Sciatic nerve (tissue), 2 donors: ENCODE data around the gene KLHL40. TPM values are rescaled to one million over a fixed set of nuclear protein-coding genes. Genes with fewer than 3 reads are reported as not detected.

Source experiments
- ATAC-seq: fragments of 200-7000 bp; cut with Tn5 transposase; one replicate; pipeline ENCODE4 v1.9.1; 2020; ENCODE audit warnings: mild to moderate bottlenecking, moderate library complexity
- DNase-seq: peaks from one replicate; pipeline ENCODE4 v3.0.0-alpha.2; 2020; ENCODE audit warnings: low spot score
- intact Hi-C: fragments of 100-400 bp; cut with DNase I; formaldehyde crosslinking; loops from one replicate; pipeline ENCODE4 v1.14.2; 2022
- total RNA-seq: library from RNA; stranded (reverse); fragmentation: NEBNext Ultra II Directional; extraction: Animal tissue kit (Norgen Biotek cat#: 25700); gene quantifications from one replicate; pipeline ENCODE4 v1.2.1, GENCODE V29; 2021
- donor health status: DM: no; HTN: no; CAD: no.
- donor health status: DM: no; HTN: no; CAD: no.

KLHL40 gene
- 0.13 TPM for total RNA-seq

- ATAC-seq (no peak), DNase-seq (peak; percentile 40)
- intact Hi-C loops = no loop called here
These were observed at the start of gene KLHL40 for GRCh38 chr3:42685363-42685881. Gene KLHL40, plus strand, starts transcription at chr3:42685537. Its CDS starts 82 bp downstream, at chr3:42685619.

GRCh38 chr3:42637001-42637400 is 48.3 kb upstream of the KLHL40 start:
- DNase-seq (no peak), ATAC-seq (no peak)
- intact Hi-C loops = no loop called here

- ATAC-seq = no peak
- intact Hi-C loops = no loop called here
- DNase-seq = no peak
These were observed 46.9 kb upstream of the KLHL40 start for GRCh38 chr3:42638339-42638842.

- intact Hi-C loops = no loop called here
- no peak for ATAC-seq
These were observed 46.1 kb upstream of the KLHL40 start for GRCh38 chr3:42639192-42639591.

GRCh38 chr3:42640129-42640528 is 45.2 kb upstream of the KLHL40 start:
- ATAC-seq (no peak), DNase-seq (no peak)
- intact Hi-C loops = no loop called here

More at GRCh38 chr3:42639192-42639591, 46.1 kb upstream of the KLHL40 start:
- no peak for DNase-seq

- DNase-seq = no peak
- intact Hi-C loops = no loop called here
- ATAC-seq = no peak
These were observed 44.5 kb upstream of the KLHL40 start for GRCh38 chr3:42640771-42641370.

- ATAC-seq = no peak
- intact Hi-C loops = no loop called here
- DNase-seq = no peak
These were observed 37.4 kb upstream of the KLHL40 start for GRCh38 chr3:42647821-42648459.

GRCh38 chr3:42649006-42649405 is 36.3 kb upstream of the KLHL40 start:
- ATAC-seq (no peak), DNase-seq (no peak)
- intact Hi-C loops = no loop called here

- no peak for ATAC-seq
- no peak for DNase-seq
- intact Hi-C loops = loop anchor here (5.0 to 10.0 kb wide), 2 partner anchors 55 to 98 kb away; partner anchors contain the start of gene SS18L2
These were observed 35.6 kb upstream of the KLHL40 start for GRCh38 chr3:42649783-42650182.

GRCh38 chr3:42651248-42652091 is 33.9 kb upstream of the KLHL40 start:
- DNase-seq (peak; percentile 51), ATAC-seq (no peak)
- intact Hi-C loops = loop anchor here (5.0 to 10.0 kb wide), 2 partner anchors 57 to 96 kb away; partner anchors contain the start of gene SS18L2

- DNase-seq (no peak), ATAC-seq (no peak)
- intact Hi-C loops = loop anchor here (5.0 to 10.0 kb wide), 2 partner anchors 57 to 95 kb away; partner anchors contain the start of gene SS18L2
These were observed 33.1 kb upstream of the KLHL40 start for GRCh38 chr3:42652251-42652610.

- ATAC-seq (peak; percentile 57), DNase-seq (peak; percentile 77)
- intact Hi-C loops = loop anchor here (5.0 to 10.0 kb wide), 2 partner anchors 58 to 95 kb away; partner anchors contain the start of gene SS18L2
These were observed 32.6 kb upstream of the KLHL40 start for GRCh38 chr3:42652611-42653302.

GRCh38 chr3:42653303-42653559 is 32.1 kb upstream of the KLHL40 start:
- peak; percentile 5 for ATAC-seq

GRCh38 chr3:42653560-42654330 is 31.6 kb upstream of the KLHL40 start, which contains the start of gene ZBTB47:
Gene ZBTB47, plus strand, starts transcription at chr3:42653697. Its CDS starts 4,659 bp downstream, at chr3:42658356.
- intact Hi-C loops = loop anchor here (5.0 to 10.0 kb wide), 2 partner anchors 59 to 94 kb away; partner anchors contain the start of gene SS18L2
- peak; percentile 82 for DNase-seq

More at GRCh38 chr3:42653303-42653559, 32.1 kb upstream of the KLHL40 start:
- intact Hi-C loops = loop anchor here (5.0 to 10.0 kb wide), 2 partner anchors 58 to 94 kb away; partner anchors contain the start of gene SS18L2
- no peak for DNase-seq

GRCh38 chr3:42654331-42655201 is 30.8 kb upstream of the KLHL40 start:
- intact Hi-C loops = loop anchor here (5.0 to 10.0 kb wide), 2 partner anchors 60 to 93 kb away; partner anchors contain the start of gene SS18L2
- DNase-seq = peak; percentile 80

More at GRCh38 chr3:42653560-42654330, 31.6 kb upstream of the KLHL40 start, which contains the start of gene ZBTB47:
- peak; percentile 9 for ATAC-seq

GRCh38 chr3:42655331-42655888 is 29.9 kb upstream of the KLHL40 start:
- intact Hi-C loops = loop anchor here (10.0 kb wide), 1 partner anchor 61 kb away; the partner anchor contains the start of gene SS18L2
- DNase-seq = peak; percentile 81
- peak; percentile 9 for ATAC-seq

More at GRCh38 chr3:42654331-42655201, 30.8 kb upstream of the KLHL40 start:
- ATAC-seq = peak; percentile 54
